Fibroblast of lung (primary cell): Measurements from ENCODE around the gene ZNF23. TPM values are rescaled to one million over a fixed set of nuclear protein-coding genes. Genes with fewer than 3 reads are reported as not detected.
A peak's percentile ranks its signal among the peaks of the same experiment; 100 is the strongest.

ENCODE experiments used
- DNase-seq, 2 donors: peaks; one replicate each; pipeline versions ENCODE4 v3.0.0 to v3.0.0-alpha.2; 2010; ENCODE audit warnings: low read depth in 2 of 2
- H2AFZ ChIP-seq: 2 replicates; pipeline ENCODE4 v1.5.1; 2012; ENCODE audit warnings: low read length, control low read depth, inconsistent platforms
- H3K27ac ChIP-seq: 2 replicates; pipeline ENCODE4 v1.5.1; 2011; ENCODE audit warnings: low read length, control low read depth; ENCODE audit not compliant: insufficient read depth
- H3K27me3 ChIP-seq: 2 replicates; pipeline ENCODE4 v1.5.1; 2011; ENCODE audit warnings: mild to moderate bottlenecking, low read length; ENCODE audit not compliant: control insufficient read depth, insufficient read depth
- H3K36me3 ChIP-seq: 2 replicates; pipeline ENCODE4 v1.5.1; 2011; ENCODE audit warnings: low read length; ENCODE audit not compliant: control insufficient read depth, insufficient read depth
- H3K4me1 ChIP-seq: 2 replicates; pipeline ENCODE4 v1.5.1; 2011; ENCODE audit warnings: low read length; ENCODE audit not compliant: control insufficient read depth, insufficient read depth; ENCODE audit errors: extremely low read depth
- H3K4me2 ChIP-seq: 2 replicates; pipeline ENCODE4 v1.5.1; 2011; ENCODE audit warnings: low read length, control low read depth; ENCODE audit not compliant: insufficient read depth; ENCODE audit errors: extremely low read depth
- H3K4me3 ChIP-seq, 4 experiments: fragments of 200-600 bp in 1 of 4; sonication (generic) in 1 of 4; replicated peaks in 1 of 4; 2 replicates each; pipeline ENCODE4 v1.5.1; 2011 to 2016; ENCODE audit warnings: low read length in 4 of 4, low read depth in 3 of 4, mild to moderate bottlenecking in 3 of 4, control low read depth in 2 of 4, inconsistent platforms in 1 of 4, mixed read lengths in 1 of 4; ENCODE audit not compliant: insufficient read depth in 1 of 4; ENCODE audit errors: control extremely low read depth in 1 of 4
- H3K79me2 ChIP-seq: 2 replicates; pipeline ENCODE4 v1.5.1; 2012; ENCODE audit warnings: mild to moderate bottlenecking, low read length, inconsistent platforms; ENCODE audit not compliant: control insufficient read depth, insufficient read depth
- H3K9ac ChIP-seq: 2 replicates; pipeline ENCODE4 v1.5.1; 2011; ENCODE audit warnings: mild to moderate bottlenecking, low read length, control low read depth; ENCODE audit not compliant: insufficient read depth
- H3K9me3 ChIP-seq: 2 replicates; pipeline ENCODE4 v1.5.1; 2012; ENCODE audit warnings: low read depth, low read length; ENCODE audit not compliant: control insufficient read depth, insufficient read depth
- H4K20me1 ChIP-seq: 2 replicates; pipeline ENCODE4 v1.5.1; 2011; ENCODE audit warnings: low read length; ENCODE audit not compliant: control insufficient read depth, insufficient read depth; ENCODE audit errors: extremely low read depth
- CTCF ChIP-seq, 2 donors: IDR thresholded peaks in 1 of 2; conservative IDR thresholded peaks in 1 of 2; 1 replicate in 1 of 2; 2 replicates in 1 of 2; pipeline ENCODE4 v1.5.1; 2011 to 2012; ENCODE audit warnings: low read length in 2 of 2, control low read depth in 1 of 2, inconsistent platforms in 1 of 2, low read depth in 1 of 2, mild to moderate bottlenecking in 1 of 2
- EZH2 ChIP-seq: IDR thresholded peaks from 2 replicates; pipeline ENCODE4 v1.5.1; 2012; ENCODE audit warnings: low read length, control low read depth, mild to moderate bottlenecking; ENCODE audit errors: missing control alignments
- polyA plus RNA-seq, 2 donors: library from polyadenylated mRNA; depleted of rRNA in 1 of 2; stranded (reverse) in 1 of 2; unstranded in 1 of 2; fragments of >200 nt; gene quantifications; 2 replicates each; pipeline ENCODE4 v1.2.1, GENCODE V29; 2011 to 2012; ENCODE audit warnings: missing spikeins in 1 of 2
- total RNA-seq: library from RNA; depleted of rRNA; stranded (reverse); fragments of >200 nt; gene quantifications from 2 replicates; pipeline ENCODE4 v1.2.1, GENCODE V29; 2014

ZNF23 gene
- total and polyA plus RNA-seq, 2 donors (not counting 1 experiment from before 2014, with no cell fraction given), result 12.2 to 24.8 TPM

DNA sequence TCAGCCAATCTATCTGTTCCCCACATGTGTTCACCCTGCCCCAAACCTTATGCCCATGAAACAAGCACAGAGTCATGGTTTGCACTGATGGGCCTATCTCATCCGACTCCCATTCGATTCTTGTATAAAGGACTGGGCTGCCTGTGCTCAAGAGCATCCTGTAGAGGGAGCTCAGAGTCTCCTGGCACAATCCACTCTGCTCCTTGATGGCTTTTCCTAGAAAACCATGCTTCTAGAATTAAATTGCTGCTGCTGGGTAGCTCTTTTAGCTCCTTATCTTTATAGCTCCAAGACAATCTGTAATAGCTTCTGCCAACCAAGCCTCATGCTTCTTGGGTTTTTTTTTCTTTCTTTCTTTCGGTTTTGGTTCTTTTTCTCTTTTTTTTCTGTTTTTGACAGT, 17.4 kb upstream of the ZNF23 start:
- peak; percentile 22 to 63 for TF ChIP-seq CTCF (conservative IDR thresholded peaks at IDR 0.05 in 1 of 2, IDR thresholded peaks at IDR 0.05 in 1 of 2; ENCODE audit: low read depth in 1 of 2, low read length in 2 of 2)
- no peak for TF ChIP-seq EZH2
- H3K27me3 ChIP-seq, result no peaks in the 10 kb centered on the region
- no peaks in the 10 kb centered on the region for H3K9me3 ChIP-seq
- H3K27ac ChIP-seq, result no peak overlapping the region
- H3K79me2 ChIP-seq, result no peaks in the 10 kb centered on the region
- H3K4me2 ChIP-seq, result no peak overlapping the region
- H4K20me1 ChIP-seq, result no peaks in the 10 kb centered on the region
- no peak overlapping the region for H3K4me3 ChIP-seq
- H3K36me3 ChIP-seq, result peaks cover 2% of the 10 kb centered on the region
- no peak overlapping the region for H3K9ac ChIP-seq
- DNase-seq, result peak in 1 of 2 donors; percentile 40
- no peak overlapping the region for H2AFZ ChIP-seq
- peaks cover 7% of the 10 kb centered on the region for H3K4me1 ChIP-seq

DNA sequence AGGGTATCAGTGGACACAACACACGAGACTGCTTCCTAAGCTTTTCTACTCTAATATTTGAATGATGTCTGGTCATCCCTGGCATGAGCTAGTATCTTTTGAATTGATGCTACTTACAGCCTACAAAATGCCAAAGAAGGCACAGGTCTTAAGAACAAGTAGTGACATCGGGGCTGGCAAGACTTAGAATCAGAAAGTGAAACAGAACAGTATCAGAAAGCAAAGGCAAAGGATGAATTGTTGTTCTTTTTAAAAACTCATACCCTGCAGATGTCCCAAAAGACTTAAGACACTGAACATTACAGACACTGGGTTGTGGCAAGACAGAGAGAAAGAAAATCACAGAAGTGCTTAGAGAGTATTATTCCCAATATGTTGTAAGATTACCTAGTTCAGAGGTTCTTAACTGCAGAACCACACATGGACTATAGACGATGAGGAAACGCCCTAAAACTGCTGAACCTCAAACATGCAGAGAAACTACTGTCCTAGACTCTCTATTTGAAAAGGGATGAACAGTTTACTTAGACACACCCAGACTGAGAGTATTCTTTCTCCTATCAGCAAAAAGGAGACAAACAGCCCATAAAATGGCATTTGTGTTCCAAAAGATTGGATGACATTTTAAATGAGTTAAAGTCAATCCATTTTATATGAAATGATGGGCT, 14.5 kb upstream of the ZNF23 start:
- H3K9ac ChIP-seq, result no peak overlapping the region
- no peak for DNase-seq
- H3K4me3 ChIP-seq, result no peak overlapping the region
- H3K9me3 ChIP-seq, result no peaks in the 10 kb centered on the region
- no peak for TF ChIP-seq CTCF (conservative IDR thresholded peaks at IDR 0.05 in 1 of 2, IDR thresholded peaks at IDR 0.05 in 1 of 2; ENCODE audit: low read depth in 1 of 2, low read length in 2 of 2)
- TF ChIP-seq EZH2, result no peak
- no peaks in the 10 kb centered on the region for H3K79me2 ChIP-seq
- H3K27me3 ChIP-seq, result no peaks in the 10 kb centered on the region
- H3K4me1 ChIP-seq, result peaks cover 8% of the 10 kb centered on the region
- no peak overlapping the region for H3K4me2 ChIP-seq
- H3K36me3 ChIP-seq, result peaks cover 2% of the 10 kb centered on the region
- no peak overlapping the region for H2AFZ ChIP-seq
- H3K27ac ChIP-seq, result no peak overlapping the region
- H4K20me1 ChIP-seq, result no peaks in the 10 kb centered on the region

- no peaks in the 10 kb centered on the region for H3K27me3 ChIP-seq
- H3K27ac ChIP-seq, result peak overlapping the region; percentile 74
- no peak overlapping the region for H3K4me3 ChIP-seq
- peaks cover 8% of the 10 kb centered on the region for H3K4me1 ChIP-seq
- peak overlapping the region; percentile 30 for H3K4me2 ChIP-seq
- H2AFZ ChIP-seq, result no peak overlapping the region
- no peak overlapping the region for H3K9ac ChIP-seq
- peak; percentile 78 to 94 for DNase-seq
- no peaks in the 10 kb centered on the region for H3K79me2 ChIP-seq
- TF ChIP-seq EZH2 (no peak), CTCF (conservative IDR thresholded peaks at IDR 0.05 in 1 of 2, IDR thresholded peaks at IDR 0.05 in 1 of 2; ENCODE audit: low read depth in 1 of 2, low read length in 2 of 2) (no peak)
- H4K20me1 ChIP-seq, result no peaks in the 10 kb centered on the region
- H3K9me3 ChIP-seq, result no peaks in the 10 kb centered on the region
- H3K36me3 ChIP-seq, result peaks cover 2% of the 10 kb centered on the region
These were observed 12.8 kb upstream of the ZNF23 start for GRCh38 chr16:71474864-71475263.
